GM18861 (cell line): ENCODE measurements around the gene DYRK1B.
"Not testable (repeated sequence)": the region's sequence is repeated elsewhere in the genome, so short reads cannot be mapped to it uniquely, and the experiment has no call there.

Experiments
- ATAC-seq: cut with Tn5 transposase; IDR thresholded peaks from one replicate; pipeline ENCODE4 v1.9.1; 2021; ENCODE audit not compliant: unreplicated experiment

Gene DYRK1B

GRCh38 chr19:39814111-39814510 lies 19.9 kb downstream of the DYRK1B start:
- not testable (repeated sequence) for ATAC-seq

GRCh38 chr19:39813264-39813993 lies 20.5 kb downstream of the DYRK1B start:
- no peak for ATAC-seq

- ATAC-seq, result no peak
Observed at GRCh38 chr19:39811064-39811463, 22.9 kb downstream of the DYRK1B start.

- no peak for ATAC-seq
Observed at GRCh38 chr19:39810424-39810823, 23.5 kb downstream of the DYRK1B start.

- no peak for ATAC-seq
Observed at GRCh38 chr19:39809368-39809767, 24.6 kb downstream of the DYRK1B start.

- ATAC-seq, result not testable (repeated sequence)
Observed at GRCh38 chr19:39808688-39809087, 25.3 kb downstream of the DYRK1B start.

- ATAC-seq, result no peak
Observed at GRCh38 chr19:39807846-39808364, 26.1 kb downstream of the DYRK1B start.

- no peak for ATAC-seq
Observed at GRCh38 chr19:39805104-39805503, 28.9 kb downstream of the DYRK1B start.

GRCh38 chr19:39802958-39803357 lies 31.0 kb downstream of the DYRK1B start:
- ATAC-seq, result no peak

- no peak for ATAC-seq
Observed at GRCh38 chr19:39797083-39797482, 36.9 kb downstream of the DYRK1B start.

- no peak for ATAC-seq
Observed at GRCh38 chr19:39796000-39796498, 37.9 kb downstream of the DYRK1B start.

- no peak for ATAC-seq
Observed at GRCh38 chr19:39795001-39795400, 39.0 kb downstream of the DYRK1B start.

- no peak for ATAC-seq
Observed at GRCh38 chr19:39792999-39793546, 40.9 kb downstream of the DYRK1B start.

GRCh38 chr19:39788244-39788643 lies 45.7 kb downstream of the DYRK1B start:
- ATAC-seq, result no peak

GRCh38 chr19:39780894-39781293 lies 53.1 kb downstream of the DYRK1B start:
- ATAC-seq, result no peak

GRCh38 chr19:39778763-39779162 lies 55.2 kb downstream of the DYRK1B start, which contains the start of gene LEUTX:
Gene LEUTX (plus strand): TSS chr19:39778854. CDS start chr19:39778921, 67 bp downstream.
- no peak for ATAC-seq
